H54 (cell line): ENCODE measurements around the gene HPS5.

Experiments
- DNase-seq: peaks from one replicate; pipeline ENCODE4 v3.0.0; 2011; ENCODE audit warnings: low spot score, mixed read lengths; ENCODE audit not compliant: insufficient read length
- FAIRE-seq: peaks from 3 replicates; lab custom pipeline; 2011; peaks lifted over from hg19 to GRCh38; lab: Jason Lieb, UNC
- POLR2A ChIP-seq: IDR thresholded peaks from 2 replicates; pipeline ENCODE4 v1.6.1; 2011; ENCODE audit warnings: low read depth, mild to moderate bottlenecking, low read length

HPS5 gene, protein sequence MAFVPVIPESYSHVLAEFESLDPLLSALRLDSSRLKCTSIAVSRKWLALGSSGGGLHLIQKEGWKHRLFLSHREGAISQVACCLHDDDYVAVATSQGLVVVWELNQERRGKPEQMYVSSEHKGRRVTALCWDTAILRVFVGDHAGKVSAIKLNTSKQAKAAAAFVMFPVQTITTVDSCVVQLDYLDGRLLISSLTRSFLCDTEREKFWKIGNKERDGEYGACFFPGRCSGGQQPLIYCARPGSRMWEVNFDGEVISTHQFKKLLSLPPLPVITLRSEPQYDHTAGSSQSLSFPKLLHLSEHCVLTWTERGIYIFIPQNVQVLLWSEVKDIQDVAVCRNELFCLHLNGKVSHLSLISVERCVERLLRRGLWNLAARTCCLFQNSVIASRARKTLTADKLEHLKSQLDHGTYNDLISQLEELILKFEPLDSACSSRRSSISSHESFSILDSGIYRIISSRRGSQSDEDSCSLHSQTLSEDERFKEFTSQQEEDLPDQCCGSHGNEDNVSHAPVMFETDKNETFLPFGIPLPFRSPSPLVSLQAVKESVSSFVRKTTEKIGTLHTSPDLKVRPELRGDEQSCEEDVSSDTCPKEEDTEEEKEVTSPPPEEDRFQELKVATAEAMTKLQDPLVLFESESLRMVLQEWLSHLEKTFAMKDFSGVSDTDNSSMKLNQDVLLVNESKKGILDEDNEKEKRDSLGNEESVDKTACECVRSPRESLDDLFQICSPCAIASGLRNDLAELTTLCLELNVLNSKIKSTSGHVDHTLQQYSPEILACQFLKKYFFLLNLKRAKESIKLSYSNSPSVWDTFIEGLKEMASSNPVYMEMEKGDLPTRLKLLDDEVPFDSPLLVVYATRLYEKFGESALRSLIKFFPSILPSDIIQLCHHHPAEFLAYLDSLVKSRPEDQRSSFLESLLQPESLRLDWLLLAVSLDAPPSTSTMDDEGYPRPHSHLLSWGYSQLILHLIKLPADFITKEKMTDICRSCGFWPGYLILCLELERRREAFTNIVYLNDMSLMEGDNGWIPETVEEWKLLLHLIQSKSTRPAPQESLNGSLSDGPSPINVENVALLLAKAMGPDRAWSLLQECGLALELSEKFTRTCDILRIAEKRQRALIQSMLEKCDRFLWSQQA

GRCh38 chr11:18321969-18322711 lies at the start of gene HPS5, which contains the start of gene GTF2H1:
Gene HPS5, minus strand, starts transcription at chr11:18322140. Its CDS starts 4,282 bp downstream, at chr11:18317858.
Gene GTF2H1, plus strand, starts transcription at chr11:18322567. Its CDS starts 10,508 bp downstream, at chr11:18333075.
- peak; percentile 91 for DNase-seq

GRCh38 chr11:18371279-18371678 lies 49.3 kb upstream of the HPS5 start:
- no peak for FAIRE-seq

More at GRCh38 chr11:18321969-18322711, at the start of gene HPS5, which contains the start of gene GTF2H1:
- TF ChIP-seq POLR2A: peak; percentile 99
- peak; percentile 96 for FAIRE-seq

GRCh38 chr11:18369398-18369797 lies 47.5 kb upstream of the HPS5 start:
- no peak for TF ChIP-seq POLR2A
- FAIRE-seq: no peak
- DNase-seq: no peak

More at GRCh38 chr11:18371279-18371678, 49.3 kb upstream of the HPS5 start:
- no peak for TF ChIP-seq POLR2A
- DNase-seq: no peak

DNA sequence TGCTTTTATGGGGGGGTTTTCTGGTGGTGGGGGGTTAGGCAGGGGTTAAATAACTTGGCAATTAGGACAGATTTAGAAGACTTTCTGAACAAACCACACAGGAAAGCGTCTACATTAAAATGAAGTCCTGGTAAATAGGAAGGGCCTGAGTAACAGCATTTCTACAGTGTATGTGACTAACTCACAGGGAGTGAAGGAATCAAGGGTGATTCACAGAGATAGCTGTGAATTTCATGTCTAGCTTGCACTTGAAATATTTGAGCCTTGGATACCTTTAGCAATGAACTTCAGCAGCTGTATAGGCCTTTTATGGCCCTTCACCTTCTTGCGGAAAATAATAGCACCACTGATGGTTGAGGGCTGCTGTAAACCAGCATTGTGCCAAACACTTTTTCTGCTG lies 46.3 kb upstream of the HPS5 start:
- TF ChIP-seq POLR2A: no peak
- DNase-seq (peak; percentile 30), FAIRE-seq (peak; percentile 88)

DNA sequence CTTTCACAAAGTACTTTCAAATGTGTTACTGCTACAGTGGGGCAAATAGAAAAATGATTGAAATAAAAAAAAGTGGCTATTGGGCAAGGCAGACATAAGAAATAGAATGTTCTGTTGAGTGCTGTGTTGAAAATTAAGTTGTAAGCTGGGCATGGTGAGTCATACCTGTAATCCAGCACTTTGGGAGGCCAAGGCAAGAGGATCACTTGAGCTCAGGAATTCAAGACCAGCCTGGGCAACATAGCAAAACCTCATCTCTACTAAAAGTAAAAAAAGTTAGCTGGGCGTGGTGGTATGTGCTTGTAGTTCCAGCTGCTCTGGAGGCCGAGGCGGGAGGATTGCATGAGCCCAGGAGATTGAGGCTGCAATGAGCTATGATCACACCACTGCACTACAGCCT lies 45.5 kb upstream of the HPS5 start:
- FAIRE-seq: no peak
- DNase-seq: no peak
- no peak for TF ChIP-seq POLR2A

- FAIRE-seq (no peak), DNase-seq (no peak)
- no peak for TF ChIP-seq POLR2A
Observed at GRCh38 chr11:18366286-18366685, 44.3 kb upstream of the HPS5 start.

- TF ChIP-seq POLR2A: no peak
- no peak for DNase-seq
- FAIRE-seq: no peak
Observed at GRCh38 chr11:18365741-18366140, 43.8 kb upstream of the HPS5 start.

DNA sequence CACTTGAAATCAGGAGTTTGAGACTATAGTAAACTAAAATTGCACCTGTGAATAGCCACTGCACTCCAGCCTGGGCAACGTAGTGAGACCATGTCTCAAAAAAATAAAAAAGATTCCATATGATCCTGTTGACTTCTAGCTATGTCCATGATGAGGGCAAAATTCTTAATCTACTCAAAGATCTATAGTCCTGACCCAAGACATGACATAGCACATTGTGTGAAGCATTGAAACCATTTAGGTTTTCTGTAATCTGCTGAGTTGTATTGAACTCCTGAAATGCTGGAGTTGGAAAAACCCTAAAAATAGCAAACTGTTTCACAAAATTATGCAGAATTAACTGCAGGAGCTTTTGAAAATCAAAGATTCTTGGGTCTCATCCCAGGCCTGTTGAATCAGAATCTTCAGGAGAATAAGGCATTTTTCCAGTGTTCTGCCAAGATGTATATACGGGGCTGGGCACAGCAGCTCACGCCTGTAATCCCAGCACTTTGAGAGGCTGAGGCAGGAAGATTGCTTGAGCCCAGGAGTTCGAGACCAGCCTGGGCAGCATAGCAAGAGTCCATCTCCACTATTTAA lies 42.6 kb upstream of the HPS5 start:
- no peak for FAIRE-seq
- DNase-seq: no peak
- TF ChIP-seq POLR2A: no peak

GRCh38 chr11:18361154-18361553 lies 39.2 kb upstream of the HPS5 start:
- no peak for TF ChIP-seq POLR2A
- no peak for DNase-seq
- FAIRE-seq: no peak

DNA sequence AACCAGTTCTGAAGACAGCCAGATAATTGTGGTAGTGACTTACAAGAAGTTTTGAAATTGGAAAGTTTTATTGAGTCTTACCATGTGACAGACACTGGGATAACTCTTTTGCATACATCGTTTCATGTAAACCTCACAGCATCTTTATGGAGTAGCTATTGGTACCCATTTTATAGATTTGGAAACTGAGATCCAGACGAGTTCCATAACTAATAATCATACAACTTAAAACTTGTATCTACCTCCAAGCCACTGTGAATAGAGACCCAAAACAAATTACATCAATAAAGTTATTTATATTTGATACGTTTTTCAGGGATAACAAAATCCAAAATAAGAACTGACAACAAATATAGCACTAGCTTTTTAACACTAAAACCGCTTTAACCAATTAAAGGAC lies 36.7 kb upstream of the HPS5 start:
- DNase-seq (no peak), FAIRE-seq (no peak)
- TF ChIP-seq POLR2A: no peak

DNA sequence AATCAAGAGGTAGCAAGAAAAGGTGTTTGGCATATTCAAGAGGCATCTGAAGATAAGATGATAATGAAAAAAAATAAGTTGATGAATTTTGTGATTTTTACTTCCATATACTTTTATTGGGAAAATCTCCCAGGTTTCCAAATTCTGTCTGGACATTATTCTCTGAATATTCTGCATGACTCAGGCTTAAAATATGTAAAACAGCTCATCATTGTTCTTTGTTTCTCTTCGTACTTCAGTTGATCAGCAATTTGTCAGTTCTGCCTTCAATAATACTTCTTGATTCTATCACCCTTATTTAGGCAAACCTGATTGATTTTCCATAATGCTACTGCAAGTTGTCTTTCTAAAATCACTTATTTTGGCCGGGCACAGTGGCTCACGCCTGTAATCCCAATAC lies 30.6 kb upstream of the HPS5 start:
- FAIRE-seq (no peak), DNase-seq (no peak)
- no peak for TF ChIP-seq POLR2A

DNA sequence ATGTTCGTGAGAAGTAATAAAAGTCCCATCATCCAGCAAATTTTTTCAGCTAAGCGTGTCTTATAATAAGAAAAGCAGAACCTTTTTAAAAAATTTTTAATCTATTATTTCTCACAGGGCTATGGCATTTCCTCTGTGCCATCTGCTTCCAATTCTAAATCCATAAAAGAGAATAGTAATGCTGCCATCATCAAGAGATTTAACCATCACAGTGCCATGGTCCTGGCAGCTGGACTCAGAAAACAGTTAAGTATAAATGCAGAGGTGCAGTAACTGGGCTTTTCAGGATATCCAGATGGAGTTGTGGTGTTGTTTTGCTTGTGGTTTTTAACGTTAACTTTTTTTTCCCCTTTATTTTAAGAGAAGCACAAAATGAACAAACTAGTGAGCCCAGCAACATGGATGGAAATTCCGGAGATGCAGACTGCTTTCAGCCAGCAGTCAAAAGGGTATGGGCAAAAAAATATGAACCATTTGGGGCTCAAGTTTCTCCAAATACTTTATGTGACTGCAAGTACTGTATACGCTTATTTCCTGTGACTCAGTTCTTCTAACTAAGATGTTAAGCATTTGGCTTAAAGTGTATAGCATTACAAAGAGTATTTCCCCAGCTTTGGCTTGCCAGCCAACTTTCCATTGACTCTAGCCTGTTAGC lies 25.7 kb upstream of the HPS5 start:
- FAIRE-seq (no peak), DNase-seq (no peak)
- no peak for TF ChIP-seq POLR2A
